ENCODE measurements around the gene BAAT.
"Not testable (repeated sequence)": the region's sequence is repeated elsewhere in the genome, so short reads cannot be mapped to it uniquely, and the experiment has no call there.

The BAAT gene

DNA sequence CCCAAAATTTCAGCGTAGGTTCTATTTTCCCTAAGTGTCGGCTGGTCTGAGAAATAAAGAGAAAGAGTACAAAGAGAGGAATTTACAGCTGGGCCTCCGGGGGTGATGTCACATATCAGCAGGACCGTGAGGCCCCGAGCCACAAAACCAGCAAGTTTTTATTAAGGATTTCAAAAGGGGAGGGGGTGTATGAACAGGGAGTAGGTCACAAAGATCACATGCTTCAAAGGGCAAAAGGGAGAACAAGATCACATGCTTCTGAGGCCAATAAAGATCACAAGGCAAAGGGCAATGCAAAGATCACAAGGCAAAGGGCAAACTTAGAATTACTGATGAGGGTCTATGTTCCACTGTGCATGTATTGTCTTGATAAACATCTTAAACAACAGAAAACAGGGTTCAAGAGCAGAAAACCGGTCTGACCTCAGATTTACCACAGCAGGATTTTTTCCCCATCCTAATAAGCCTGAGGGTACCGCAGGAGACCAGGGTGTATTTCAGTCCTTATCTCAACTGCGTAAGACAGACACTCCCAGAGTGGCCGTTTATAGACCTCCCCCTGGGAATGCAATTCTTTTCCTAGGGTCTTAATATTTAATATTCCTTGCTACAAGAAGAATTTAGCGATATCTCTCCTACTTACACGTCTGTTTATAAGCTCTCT is at the start of gene BAAT:
TSS of gene BAAT (minus strand) at position 134 of the 664 bp plus-strand sequence. CDS start 13,602 bp downstream, outside the sequence.
- FAIRE-seq; DNase-seq (ENCODE audit: low spot score): not testable (repeated sequence)

DNA sequence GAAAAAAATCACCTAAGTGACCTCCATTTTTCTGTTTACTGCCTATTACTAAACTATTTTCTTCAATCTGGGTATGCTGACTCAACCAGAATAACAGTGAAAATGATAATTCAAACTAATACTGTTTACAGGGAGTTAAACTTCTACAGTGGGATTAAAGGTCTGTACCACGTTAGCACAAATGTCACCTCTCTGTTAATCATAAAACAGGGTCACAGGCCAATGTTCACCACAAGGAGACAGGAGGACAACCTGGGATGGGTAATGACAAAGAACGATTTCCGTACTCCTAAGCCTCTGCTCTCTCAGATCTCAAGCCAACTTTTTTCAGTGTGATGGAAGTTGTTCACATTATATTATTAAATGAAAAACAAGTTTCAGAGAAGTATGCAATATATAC is 48.4 kb upstream of the BAAT start:
- DNase-seq (ENCODE audit: low spot score): no peak
- no peak for FAIRE-seq

DNA sequence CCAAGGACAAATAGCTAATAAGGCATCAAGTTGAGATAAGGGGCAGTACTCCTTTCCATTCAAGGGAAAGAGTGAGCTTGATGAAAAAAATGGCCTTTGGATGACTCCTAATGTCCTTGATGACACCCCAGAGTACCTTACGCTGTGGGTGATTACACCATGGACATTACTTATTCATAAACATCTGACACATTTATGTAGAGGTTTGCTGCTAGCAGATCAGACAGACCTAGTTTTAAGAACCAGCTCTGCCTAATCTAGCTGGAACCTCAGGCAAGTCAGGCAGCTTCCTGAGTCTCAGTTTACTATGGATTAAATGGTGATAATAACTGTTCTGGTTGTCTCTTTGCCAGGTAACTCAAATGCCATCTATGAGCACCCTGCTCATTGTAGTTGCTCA is 47.9 kb upstream of the BAAT start:
- FAIRE-seq (no peak), DNase-seq (ENCODE audit: low spot score) (no peak)

DNA sequence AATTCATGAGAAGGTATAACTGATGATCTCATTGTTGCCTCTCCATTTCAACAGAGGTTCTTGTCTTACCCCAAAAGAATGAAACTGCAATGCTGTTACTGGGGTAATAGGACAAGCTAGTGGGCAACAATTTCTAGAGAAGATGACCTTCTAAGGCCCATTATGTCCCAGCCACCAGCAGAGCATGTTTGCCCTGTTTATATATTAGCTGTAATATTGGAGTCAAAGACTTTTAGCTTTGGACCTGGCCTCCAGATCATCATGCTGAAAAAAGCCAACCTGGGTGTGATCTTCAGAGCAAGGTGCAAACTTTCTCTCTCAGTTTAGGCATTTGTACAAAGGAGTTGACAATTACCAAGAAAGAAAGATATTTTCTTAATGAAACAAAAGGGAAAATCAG is 47.4 kb upstream of the BAAT start:
- FAIRE-seq: no peak
- no peak for DNase-seq (ENCODE audit: low spot score)

DNA sequence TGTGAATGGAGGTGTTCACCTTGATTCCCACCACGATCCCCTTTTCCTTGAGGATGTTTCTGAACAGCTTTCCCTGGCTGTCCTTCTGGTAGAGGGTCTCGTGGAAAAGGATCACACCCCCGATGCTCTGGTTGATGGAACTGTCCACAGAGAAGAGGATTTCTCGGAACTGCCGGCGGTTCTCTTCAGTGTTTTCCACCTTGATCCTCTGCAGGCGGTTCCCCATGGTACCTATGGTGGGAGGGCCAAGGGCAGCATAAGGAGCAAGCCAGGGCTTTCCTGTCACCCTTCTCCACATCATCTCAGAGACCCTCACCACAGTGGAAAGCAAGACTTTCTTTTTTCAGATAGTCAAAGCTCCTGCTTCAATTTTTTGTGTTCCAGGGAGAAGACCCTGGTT is 44.9 kb upstream of the BAAT start:
- DNase-seq (ENCODE audit: low spot score) (no peak), FAIRE-seq (no peak)

DNA sequence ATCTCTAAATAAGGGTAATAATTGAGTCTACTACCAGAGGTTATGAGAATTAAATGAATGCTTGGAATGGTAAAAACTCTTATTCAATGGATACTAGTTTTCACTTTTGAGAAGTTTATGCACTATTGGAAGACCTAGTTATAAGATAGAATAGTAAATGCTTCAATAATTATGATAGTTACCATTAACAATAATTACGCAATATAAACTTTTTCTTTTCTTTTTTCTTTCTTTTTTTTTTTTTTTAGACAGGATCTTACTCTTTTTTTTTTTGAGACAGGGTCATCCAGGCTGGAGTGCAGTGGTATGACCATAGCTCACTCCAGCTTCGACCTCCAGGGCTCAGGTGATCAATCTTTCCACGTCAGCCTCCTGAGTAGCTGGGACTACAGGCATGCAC is 44.1 kb upstream of the BAAT start:
- DNase-seq (ENCODE audit: low spot score): no peak
- FAIRE-seq: no peak

DNA sequence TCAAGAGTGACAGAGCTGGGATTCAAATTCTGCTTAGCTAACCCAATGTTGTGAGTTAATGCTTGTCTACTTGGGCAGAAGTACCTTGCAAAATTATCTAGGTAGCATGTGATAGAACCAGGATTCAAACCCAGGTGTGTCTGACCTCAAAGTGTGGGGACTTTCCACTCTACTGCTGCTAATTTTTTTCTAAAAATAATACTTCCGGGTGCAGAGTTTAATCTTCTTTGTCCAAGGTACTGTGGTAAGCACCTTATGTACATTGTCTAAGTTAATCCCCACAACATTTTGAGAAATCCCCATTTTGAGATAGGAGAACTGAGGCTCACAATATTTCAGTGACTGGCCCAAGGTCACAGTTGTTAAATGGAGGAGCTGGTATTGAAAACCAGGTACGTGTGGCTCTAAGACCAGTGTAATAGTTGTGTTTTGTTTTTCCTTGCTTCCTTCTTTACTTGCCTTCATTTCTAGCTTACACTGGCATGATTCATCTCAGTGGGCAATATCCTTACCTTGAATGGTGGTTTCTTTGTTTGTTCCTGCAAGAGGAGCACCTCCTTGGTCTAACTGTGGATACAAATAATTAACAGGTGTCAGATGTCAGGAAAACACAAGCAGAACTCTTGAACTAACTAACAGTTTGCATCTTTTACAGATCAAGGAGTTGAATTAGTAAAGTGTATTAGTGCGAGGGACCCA is 43.3 kb upstream of the BAAT start:
- DNase-seq (ENCODE audit: low spot score) (no peak), FAIRE-seq (no peak)

DNA sequence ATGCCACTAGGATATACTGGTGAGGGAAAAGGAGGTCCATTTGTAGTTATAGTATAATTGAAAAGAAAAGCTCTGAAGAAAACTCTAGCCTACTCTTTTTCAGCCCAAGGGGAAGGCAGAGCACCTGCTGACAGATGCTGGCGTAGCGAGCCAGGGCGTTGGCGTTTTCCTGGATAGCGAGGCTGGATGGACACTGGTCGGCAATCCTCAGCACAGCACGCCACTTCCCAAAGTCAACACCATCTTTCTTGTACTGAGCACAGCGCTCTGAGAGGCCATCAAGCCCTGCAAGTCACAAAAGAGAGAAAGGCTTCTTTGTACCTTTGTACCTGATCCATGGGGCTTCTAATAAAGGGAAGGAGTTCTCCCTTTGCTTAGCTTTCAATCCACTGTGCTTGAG is 42.6 kb upstream of the BAAT start:
- FAIRE-seq: no peak
- DNase-seq (ENCODE audit: low spot score): no peak

DNA sequence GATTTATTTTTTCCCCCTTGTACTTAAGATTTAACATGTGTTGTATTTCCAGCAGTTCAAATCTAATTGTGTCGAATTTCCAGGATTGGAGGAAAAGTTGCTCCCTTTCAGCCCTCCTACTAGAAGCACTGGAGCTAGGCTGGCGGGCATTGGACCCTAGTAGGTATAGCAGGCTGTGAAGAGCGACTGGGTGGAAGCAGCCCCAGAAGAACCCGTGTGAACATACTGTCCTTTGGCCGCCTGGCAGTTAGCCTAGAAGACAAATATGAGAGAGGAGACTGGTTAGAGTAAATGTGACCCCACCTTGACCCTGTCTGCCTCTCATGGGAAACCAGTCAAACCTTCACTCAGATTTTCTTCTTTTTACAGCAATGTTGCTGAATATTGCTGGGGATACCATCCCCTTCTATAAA is 36.9 kb upstream of the BAAT start:
- no peak for DNase-seq (ENCODE audit: low spot score)
- no peak for FAIRE-seq

DNA sequence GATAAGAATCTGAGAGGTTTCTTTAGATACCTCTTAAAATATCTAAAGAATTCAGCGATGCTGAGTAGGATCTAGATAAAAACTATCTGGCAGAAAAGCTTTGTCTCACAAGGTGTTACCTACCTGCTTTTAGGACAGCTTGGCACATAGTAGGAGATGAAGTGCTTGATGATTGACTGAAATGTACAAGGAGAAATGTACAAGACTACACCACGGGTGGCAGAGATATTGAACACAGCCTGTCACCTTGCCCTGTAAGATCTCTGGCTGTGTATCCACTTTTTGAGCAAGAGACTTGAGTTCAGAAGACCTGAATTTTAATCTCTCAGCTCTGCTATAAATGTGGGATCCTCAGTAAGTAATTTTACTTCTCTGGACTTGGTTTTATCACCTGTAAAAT is 35.1 kb upstream of the BAAT start:
- no peak for DNase-seq (ENCODE audit: low spot score)
- no peak for FAIRE-seq

DNA sequence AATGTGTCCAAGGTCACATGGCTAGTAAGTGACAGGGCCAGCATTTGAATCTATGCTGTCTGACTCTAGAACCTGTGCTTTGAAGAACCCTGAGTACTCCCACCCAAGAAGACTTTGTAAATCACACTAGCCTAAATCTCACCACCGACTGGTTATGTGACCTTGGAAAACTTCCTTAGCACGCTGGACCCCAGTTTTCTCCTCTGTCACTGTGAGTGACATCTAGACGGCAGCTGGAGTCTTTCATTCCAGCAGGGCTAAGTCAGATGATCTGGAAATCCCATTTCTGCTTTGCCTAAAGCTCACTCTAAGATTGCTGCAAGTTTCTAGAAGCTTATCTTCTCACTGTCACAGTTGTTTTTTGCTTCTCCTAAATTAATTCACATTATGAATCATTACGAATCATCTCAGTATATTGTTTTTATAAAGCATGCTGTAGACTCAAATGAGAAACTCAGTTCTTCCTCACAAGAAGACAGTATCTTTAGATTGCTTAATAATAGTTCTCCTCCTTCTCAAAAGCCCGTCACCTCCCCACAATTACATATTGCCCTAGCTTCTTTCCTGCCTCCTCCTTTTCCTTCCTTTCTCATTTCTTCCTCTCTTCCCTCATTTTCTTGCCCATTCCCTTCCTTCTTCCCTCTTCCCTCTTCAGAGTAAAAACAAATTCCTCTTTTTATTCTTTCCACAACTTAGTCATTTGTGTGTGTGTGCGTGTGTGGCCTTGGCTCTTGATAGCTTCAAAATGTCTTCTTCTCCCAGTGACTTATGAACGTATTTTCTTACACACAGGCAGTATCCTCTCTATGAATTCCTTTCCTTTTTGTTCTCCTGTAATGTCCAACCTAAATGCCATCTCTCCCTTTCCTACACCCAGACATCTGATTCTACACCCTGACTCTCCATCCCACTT is 34.0 kb upstream of the BAAT start:
- FAIRE-seq (no peak), DNase-seq (ENCODE audit: low spot score) (no peak)

DNA sequence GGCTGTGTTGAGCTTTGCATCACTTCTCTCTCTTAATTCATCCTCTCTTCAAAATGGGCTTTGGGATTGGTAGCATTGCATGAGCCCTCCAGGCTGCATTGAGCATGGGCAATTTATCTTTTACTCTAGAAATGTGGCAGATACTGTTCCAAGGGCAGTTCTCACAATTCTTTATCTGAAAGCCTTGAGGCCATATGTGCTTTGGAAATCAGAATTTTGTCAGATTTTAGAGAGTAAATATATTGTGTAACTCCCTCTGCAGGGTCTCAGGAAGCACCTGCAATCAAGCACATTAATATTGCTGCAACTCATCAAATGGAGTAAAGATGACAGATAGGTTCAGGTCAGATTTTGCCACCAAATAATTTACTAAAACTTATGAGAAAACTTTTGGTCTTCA is 33.2 kb upstream of the BAAT start:
- DNase-seq (ENCODE audit: low spot score) (no peak), FAIRE-seq (no peak)

DNA sequence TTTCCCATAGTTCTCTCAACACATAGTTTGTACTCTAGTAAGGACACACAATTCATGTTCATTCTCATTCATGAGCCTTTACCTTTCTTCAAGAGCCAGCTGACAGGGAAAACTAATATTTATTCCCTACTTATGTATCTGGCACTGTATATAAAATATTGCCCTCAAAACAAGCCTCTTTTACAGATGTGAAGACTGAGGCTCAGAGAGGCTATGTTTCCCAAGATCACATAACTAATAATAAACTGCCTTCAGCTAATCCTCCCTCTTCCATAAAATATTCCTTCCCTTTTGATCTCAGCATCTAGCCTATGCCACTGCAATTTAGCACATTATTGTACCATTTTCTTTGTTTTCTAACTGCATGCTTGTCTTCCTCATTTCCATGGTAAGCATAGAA is 32.6 kb upstream of the BAAT start:
- FAIRE-seq (no peak), DNase-seq (ENCODE audit: low spot score) (no peak)

DNA sequence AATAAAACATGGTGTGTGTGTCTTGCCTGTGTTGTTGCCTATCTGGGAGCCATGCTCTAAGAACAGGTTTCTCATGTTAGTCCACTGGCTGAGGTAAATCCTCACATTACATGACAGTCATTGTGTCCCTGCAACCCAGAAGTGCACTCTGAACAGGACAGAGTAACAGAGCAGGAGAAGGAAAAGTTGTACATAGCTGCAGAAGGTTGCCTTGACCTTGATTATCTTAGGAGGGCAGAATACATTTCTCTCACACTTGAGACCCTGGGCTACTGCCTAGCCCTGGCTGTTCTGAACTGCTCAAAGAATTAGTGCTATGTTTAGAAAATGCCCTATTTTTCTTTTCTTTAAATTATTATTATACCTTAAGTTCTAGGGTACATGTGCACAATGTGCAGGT is 30.8 kb upstream of the BAAT start:
- FAIRE-seq (no peak), DNase-seq (ENCODE audit: low spot score) (no peak)

DNA sequence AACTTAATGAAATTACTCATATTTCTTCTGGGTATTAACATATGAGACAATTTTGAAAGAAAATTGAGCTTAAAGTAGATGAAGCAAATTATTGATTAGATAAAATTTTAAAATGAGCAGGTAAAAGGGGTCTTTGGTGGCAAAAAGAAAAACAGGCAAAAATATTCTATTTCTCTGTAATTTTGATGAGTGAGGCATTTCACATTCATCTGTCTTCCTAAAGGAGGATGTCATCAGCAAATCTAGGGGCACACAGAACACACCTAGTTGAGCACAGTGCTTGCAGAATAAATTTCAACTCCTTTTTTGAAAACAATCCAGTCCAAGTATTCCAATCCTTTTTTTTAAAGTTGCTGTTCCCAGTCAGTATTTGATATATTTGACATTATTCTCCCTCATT is 30.0 kb upstream of the BAAT start:
- no peak for FAIRE-seq
- DNase-seq (ENCODE audit: low spot score): no peak

DNA sequence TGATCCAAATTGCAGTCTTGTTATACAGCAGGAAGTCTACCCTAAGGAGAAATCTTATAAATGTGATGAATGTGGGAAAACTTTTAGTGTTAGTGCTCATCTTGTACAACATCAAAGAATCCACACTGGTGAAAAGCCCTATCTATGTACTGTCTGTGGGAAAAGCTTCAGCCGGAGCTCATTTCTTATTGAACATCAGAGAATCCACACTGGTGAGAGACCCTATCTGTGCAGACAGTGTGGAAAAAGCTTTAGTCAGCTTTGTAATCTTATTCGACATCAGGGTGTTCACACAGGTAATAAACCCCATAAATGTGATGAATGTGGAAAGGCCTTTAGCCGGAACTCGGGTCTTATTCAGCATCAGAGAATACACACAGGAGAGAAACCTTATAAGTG is 24.3 kb upstream of the BAAT start:
- DNase-seq (ENCODE audit: low spot score): no peak
- FAIRE-seq: no peak

DNA sequence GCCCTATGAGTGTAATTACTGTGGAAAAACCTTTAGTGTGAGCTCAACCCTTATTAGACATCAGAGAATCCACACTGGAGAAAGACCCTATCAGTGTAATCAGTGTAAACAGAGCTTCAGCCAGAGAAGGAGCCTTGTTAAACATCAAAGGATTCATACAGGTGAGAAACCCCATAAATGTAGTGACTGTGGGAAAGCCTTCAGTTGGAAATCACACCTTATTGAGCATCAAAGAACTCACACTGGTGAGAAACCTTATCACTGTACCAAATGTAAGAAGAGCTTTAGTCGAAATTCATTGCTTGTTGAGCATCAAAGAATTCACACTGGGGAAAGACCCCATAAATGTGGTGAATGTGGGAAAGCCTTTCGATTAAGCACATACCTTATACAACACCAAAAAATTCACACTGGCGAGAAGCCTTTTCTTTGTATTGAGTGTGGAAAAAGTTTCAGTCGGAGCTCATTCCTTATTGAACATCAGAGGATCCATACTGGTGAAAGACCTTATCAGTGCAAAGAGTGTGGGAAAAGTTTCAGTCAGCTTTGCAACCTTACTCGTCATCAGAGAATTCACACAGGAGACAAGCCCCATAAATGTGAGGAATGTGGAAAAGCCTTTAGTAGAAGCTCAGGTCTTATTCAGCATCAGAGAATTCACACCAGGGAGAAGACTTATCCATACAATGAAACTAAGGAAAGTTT is 23.7 kb upstream of the BAAT start:
- DNase-seq (ENCODE audit: low spot score) (no peak), FAIRE-seq (no peak)

DNA sequence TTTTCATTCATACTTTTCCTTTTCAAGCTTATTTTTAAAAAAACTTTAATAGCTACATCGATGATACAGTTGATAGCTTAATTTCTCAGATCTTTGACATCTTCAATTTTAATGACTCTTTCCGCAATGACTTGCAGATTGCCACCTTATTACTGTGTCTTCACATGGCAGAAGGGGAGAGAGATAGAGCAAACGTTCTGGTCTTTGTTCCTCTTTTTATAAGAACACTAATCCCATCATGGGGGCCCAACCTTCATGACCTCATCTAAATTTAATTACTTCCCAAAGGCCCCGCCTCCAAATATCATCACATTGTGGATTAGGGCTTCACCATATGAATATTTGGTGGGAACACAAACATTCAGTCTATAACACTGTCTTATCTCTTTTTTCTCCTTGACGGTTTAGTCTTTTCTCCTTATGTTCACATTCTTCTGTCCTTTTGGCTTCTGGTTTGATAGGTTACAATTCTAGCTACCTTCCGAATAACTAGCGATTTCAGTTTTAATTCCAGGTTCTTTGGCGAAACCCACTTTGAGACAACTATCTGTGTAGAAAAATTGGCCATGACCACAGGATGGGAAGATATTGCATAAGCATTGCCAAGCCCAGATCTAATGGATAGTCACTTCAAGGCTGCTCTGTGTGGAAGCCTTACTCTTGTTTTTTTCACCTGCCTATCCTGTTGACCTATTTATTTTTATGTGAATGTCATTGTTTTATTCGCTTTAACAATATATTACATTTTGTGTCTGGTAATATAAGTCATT is 18.9 kb upstream of the BAAT start:
- FAIRE-seq: no peak
- DNase-seq (ENCODE audit: low spot score): no peak

DNA sequence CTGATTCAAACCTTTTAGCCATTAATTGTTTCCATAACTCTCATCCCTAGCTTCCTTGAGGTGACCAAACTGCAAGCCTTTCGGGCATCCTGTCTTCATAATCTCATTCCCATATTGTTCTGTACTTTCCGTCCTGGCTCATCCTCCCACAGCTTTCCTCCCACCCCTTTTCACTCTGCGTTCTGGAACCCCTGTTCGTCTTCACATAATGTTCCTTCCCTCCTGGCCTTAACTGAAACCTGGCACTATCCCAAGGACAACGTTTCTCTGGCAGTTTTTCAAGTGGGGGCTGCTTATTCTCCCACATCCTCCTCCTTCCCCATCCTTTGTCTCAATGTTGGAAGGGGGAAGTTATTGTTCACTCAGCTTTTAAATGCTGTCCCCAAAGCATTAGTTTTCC is 15.3 kb upstream of the BAAT start:
- FAIRE-seq (no peak), DNase-seq (ENCODE audit: low spot score) (no peak)

DNA sequence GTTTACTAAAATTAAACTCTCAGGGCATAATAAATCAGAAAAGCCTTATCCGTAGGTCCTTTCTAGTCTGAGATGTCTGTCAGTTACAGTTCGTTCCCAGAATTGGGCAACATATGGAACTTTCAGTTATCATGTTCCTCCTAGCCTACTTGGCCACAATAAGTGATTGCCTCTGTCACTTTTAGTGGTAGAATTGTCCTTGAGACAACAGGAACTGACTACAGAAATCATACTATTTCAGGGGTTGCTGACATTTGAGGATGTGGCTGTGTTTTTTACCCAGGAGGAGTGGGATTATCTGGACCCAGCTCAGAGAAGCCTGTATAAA is 14.8 kb upstream of the BAAT start:
- no peak for FAIRE-seq
- no peak for DNase-seq (ENCODE audit: low spot score)

Measured in RCC 7860 (cell line).